Measurements from ENCODE around the gene TLN1.

The TLN1 gene

DNA sequence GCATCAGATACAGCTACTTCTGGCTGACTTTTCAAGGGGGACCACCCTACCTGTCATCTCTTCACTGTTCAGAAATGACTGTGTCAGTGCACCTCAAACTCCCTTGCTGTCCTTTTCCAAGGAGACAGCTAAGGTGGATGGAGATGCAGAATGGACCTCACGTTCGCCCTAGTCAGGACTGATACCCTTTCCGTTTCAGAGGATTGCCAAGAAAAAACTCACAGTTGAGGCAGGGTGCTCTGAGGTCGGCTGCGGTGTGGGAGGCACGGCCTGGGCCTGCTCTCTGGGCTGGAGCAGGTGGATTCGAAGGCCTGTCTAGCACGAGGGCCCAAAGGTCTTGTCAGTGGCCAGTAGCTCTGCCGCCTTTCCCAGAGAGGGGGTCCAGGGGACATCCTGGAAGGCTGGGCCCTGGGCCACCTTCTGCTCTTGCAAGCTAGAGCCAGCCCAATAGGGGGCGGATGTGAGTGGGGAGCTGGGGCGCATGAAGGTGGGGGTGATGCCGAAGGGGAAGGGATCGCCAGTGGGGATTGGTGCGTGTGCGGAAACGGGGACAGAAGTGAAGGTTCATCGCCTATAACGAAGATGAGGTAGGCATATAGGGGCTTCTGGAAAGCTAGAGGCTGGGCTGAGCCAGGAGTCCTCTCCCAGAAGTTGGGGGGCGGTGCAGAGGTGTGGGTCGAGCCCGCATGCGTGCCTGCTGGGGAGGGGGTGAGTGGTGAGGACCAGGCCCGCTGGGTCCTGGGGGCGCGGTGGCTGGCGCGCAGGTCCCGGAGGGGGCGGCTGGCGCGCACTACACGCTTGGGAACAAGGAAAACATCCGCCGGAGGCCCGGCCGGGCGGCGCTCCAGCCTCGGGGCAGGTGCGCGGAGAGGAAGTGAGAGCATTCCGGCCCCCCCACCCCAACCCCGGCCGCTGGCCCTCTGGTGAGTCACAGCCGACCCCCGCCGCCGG lies 24.6 kb upstream of the TLN1 start:
- in situ Hi-C loops (cut with HindIII; ENCODE audit: low sequenced_read_pairs): no loop called here
- peak; percentile 29 for DNase-seq (ENCODE audit: low read depth, low spot score)
- TF ChIP-seq, protein P1, sequence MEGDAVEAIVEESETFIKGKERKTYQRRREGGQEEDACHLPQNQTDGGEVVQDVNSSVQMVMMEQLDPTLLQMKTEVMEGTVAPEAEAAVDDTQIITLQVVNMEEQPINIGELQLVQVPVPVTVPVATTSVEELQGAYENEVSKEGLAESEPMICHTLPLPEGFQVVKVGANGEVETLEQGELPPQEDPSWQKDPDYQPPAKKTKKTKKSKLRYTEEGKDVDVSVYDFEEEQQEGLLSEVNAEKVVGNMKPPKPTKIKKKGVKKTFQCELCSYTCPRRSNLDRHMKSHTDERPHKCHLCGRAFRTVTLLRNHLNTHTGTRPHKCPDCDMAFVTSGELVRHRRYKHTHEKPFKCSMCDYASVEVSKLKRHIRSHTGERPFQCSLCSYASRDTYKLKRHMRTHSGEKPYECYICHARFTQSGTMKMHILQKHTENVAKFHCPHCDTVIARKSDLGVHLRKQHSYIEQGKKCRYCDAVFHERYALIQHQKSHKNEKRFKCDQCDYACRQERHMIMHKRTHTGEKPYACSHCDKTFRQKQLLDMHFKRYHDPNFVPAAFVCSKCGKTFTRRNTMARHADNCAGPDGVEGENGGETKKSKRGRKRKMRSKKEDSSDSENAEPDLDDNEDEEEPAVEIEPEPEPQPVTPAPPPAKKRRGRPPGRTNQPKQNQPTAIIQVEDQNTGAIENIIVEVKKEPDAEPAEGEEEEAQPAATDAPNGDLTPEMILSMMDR (IDR thresholded peaks at IDR 0.05; ENCODE audit: low read depth, low read length): peak; percentile 70

DNA sequence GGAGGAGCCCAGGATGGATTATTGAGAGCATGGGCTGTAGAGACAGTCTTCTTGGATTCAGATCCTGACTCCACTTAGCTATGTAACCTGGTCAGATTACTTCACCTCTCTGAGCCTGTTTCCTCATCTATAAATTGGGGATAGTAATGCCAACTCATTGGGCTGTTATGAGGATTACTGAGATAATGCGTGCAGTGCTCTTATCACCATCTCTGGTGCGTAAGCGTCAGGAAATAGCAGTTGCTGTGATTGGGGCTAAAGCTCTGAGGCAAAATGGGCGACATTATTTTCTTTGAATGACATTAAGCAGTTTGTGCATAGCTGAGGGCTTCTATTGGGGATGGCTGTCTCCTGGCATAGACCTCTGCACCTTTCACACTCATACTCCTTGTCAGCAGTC lies 23.1 kb upstream of the TLN1 start:
- in situ Hi-C loops (cut with HindIII; ENCODE audit: low sequenced_read_pairs): no loop called here
- no peak for DNase-seq (ENCODE audit: low read depth, low spot score)
- TF ChIP-seq, protein P1 (IDR thresholded peaks at IDR 0.05; ENCODE audit: low read depth, low read length): no peak
- no peak overlapping the region for H3K4me3 ChIP-seq (ENCODE audit: low read depth, low read length)

More for the DNA sequence above, 24.6 kb upstream of the TLN1 start:
- peak overlapping the region; percentile 47 for H3K4me3 ChIP-seq (ENCODE audit: low read depth, low read length)

DNA sequence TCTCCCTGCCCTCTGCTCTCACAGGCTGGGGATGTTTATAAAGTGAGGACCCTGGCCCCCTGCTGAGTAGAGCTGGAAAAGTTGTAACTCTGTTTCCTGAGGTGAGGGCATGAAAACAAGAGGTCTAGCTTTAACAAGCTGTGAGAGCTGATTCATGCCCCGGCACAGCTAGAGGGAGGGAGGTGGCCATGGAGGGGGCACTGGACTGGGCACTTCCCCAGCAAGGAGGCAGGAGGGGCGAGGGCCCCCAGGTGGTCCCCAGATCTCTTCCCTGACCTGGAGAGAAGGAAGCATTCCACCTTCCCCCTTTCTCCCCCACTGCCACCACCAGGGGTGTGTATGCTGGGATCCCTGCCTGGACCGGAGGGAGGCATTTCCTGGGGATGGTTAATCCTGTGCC lies 22.3 kb upstream of the TLN1 start, which contains the start of gene MSMP:
TSS of gene MSMP (minus strand) at position 13 of the 400 bp plus-strand sequence. CDS start 147 bp downstream, outside the sequence.
- TF ChIP-seq, protein P1 (IDR thresholded peaks at IDR 0.05; ENCODE audit: low read depth, low read length): no peak
- no peak within 1 kb of the TSS for H3K4me3 ChIP-seq (ENCODE audit: low read depth, low read length)
- no peak for DNase-seq (ENCODE audit: low read depth, low spot score)
- in situ Hi-C loops (cut with HindIII; ENCODE audit: low sequenced_read_pairs): no loop called here

DNA sequence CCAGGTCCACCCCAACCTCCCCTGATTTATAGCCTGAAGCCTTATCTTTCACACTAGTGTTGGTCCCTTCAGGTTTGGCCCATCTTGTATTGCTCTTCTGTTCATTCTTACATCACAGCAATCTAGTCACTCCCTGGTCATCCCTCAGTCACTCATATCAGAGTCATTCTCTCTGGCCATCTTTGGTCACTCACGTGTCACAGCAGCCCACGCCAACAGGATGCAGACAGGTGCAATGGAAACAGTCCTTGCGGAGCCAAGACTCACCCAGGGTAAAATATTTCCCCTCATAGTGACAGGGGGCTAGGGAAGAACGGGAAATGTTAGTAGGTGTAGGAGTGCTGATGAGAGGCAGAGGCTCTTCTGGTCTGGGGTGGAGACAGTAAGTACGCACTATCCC lies 21.5 kb upstream of the TLN1 start:
- in situ Hi-C loops (cut with HindIII; ENCODE audit: low sequenced_read_pairs): no loop called here
- DNase-seq (ENCODE audit: low read depth, low spot score): no peak
- H3K4me3 ChIP-seq (ENCODE audit: low read depth, low read length): no peak overlapping the region
- TF ChIP-seq, protein P1 (IDR thresholded peaks at IDR 0.05; ENCODE audit: low read depth, low read length): no peak

DNA sequence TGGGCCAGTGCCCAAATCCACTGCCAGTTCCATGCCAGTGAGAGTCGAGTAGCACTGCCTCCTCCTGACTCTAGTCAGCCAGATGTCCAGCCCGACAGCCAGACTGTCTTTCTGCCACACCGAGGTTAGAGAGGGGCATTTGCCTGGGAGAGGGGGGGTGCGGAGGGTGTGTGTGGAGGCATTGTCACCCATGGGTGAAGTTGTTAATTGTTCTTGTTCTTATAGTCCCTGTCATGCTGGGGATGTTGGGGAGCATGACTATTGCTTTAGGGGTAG lies 18.2 kb upstream of the TLN1 start:
- in situ Hi-C loops (cut with HindIII; ENCODE audit: low sequenced_read_pairs): no loop called here
- DNase-seq (ENCODE audit: low read depth, low spot score): no peak
- peak overlapping the region; percentile 90 for H3K4me3 ChIP-seq (ENCODE audit: low read depth, low read length)
- TF ChIP-seq, protein P1 (IDR thresholded peaks at IDR 0.05; ENCODE audit: low read depth, low read length): no peak

DNA sequence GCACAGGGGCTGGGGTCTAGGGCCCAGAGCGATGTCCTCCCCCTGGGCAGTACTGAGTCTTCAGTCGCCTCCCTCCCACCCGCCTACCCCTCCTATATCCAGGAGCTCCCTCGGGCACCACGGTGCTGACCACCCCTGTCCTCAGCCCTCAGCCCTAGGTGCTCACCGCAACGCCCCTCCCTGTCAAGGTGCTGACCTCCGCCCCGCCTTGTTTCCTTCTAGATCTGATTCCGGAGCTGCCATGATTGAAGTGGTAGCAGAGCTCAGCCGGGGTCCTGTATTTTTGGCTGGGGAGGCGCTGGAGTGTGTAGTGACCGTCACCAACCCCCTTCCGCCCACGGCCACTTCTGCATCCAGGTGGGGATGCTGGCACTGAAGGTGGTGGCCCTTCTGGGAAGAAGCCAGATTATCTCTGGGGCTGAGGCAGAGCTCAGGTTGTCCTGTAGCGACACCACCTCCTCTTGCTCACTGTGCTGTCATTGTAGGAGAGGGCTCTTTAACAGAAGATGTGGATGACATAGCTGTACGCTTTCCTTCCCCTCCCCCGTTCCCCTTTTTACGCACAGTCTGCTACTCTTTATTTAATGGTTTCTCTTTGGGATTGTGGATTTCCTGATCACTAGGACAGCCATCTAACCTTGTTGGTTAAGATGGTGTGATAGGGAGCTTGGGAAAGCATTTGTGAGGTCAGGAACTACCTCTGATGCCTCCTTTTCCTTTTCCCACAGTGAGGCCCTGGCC lies 17.7 kb upstream of the TLN1 start:
- in situ Hi-C loops (cut with HindIII; ENCODE audit: low sequenced_read_pairs): no loop called here
- DNase-seq (ENCODE audit: low read depth, low spot score): no peak
- H3K4me3 ChIP-seq (ENCODE audit: low read depth, low read length): peak overlapping the region; percentile 90
- TF ChIP-seq, protein P1 (IDR thresholded peaks at IDR 0.05; ENCODE audit: low read depth, low read length): no peak
